Cardiac muscle cell (in vitro differentiated cells and primary cell): ENCODE data around the gene ZNF669. TPM values are rescaled to one million over a fixed set of nuclear protein-coding genes. Genes with fewer than 3 reads are reported as not detected.

ENCODE experiments used
- DNase-seq, 2 donors: peaks; one replicate each; pipeline versions ENCODE4 v3.0.0 to v3.0.0-alpha.2; 2010 to 2017; ENCODE audit warnings: low read depth in 1 of 2, low spot score in 1 of 2
- H3K27ac ChIP-seq: fragments of 200-600 bp; sonication (generic); 2 replicates; pipeline ENCODE4 v1.5.1; 2016
- H3K27me3 ChIP-seq: fragments of 200-600 bp; sonication (generic); 2 replicates; pipeline ENCODE4 v1.6.0; 2016; ENCODE audit warnings: control low read depth
- H3K36me3 ChIP-seq: fragments of 200-600 bp; sonication (generic); 2 replicates; pipeline ENCODE4 v1.5.1; 2016; ENCODE audit warnings: control low read depth
- H3K4me1 ChIP-seq: fragments of 200-600 bp; sonication (generic); 2 replicates; pipeline ENCODE4 v1.8.1; 2017; ENCODE audit warnings: low read depth, mild to moderate bottlenecking, mixed run types
- H3K4me3 ChIP-seq: fragments of 200-600 bp; sonication (generic); 2 replicates; pipeline ENCODE4 v1.5.1; 2016; ENCODE audit warnings: mild to moderate bottlenecking
- H3K9me3 ChIP-seq: fragments of 200-600 bp; sonication (generic); 2 replicates; pipeline ENCODE4 v1.5.1; 2017; ENCODE audit warnings: low read depth, mild to moderate bottlenecking, control low read depth
- polyA plus RNA-seq: library from polyadenylated mRNA; unstranded; fragments of >200 nt; fragmentation: Nextera tagmentation; extraction: Ambion mirVana; gene quantifications from 2 replicates; pipeline ENCODE4 v1.2.1, GENCODE V29; 2016
- total RNA-seq: library from RNA; depleted of rRNA; stranded (reverse); fragments of >200 nt; gene quantifications from 2 replicates; pipeline ENCODE4 v1.2.3, GENCODE V29; 2016
- TF ChIP-seq, protein P1 (sequence below): IDR thresholded peaks from 2 replicates; pipeline ENCODE4 v1.5.1; 2012; ENCODE audit warnings: low read depth, mild to moderate bottlenecking, low read length

Gene ZNF669
- total and polyA plus RNA-seq, 2 experiments from 2014 or later = 4.4 to 23.2 TPM

GRCh38 chr1:247088967-247089366 is 15.2 kb downstream of the ZNF669 start:
- Histone ChIP-seq H3K9me3 (no peaks in the 10 kb centered on the region), H3K27me3 (no peaks in the 10 kb centered on the region), H3K27ac (no peak overlapping the region), H3K36me3 (no peaks in the 10 kb centered on the region), H3K4me1 (no peaks in the 10 kb centered on the region), H3K4me3 (no peak overlapping the region)
- TF ChIP-seq, protein P1, sequence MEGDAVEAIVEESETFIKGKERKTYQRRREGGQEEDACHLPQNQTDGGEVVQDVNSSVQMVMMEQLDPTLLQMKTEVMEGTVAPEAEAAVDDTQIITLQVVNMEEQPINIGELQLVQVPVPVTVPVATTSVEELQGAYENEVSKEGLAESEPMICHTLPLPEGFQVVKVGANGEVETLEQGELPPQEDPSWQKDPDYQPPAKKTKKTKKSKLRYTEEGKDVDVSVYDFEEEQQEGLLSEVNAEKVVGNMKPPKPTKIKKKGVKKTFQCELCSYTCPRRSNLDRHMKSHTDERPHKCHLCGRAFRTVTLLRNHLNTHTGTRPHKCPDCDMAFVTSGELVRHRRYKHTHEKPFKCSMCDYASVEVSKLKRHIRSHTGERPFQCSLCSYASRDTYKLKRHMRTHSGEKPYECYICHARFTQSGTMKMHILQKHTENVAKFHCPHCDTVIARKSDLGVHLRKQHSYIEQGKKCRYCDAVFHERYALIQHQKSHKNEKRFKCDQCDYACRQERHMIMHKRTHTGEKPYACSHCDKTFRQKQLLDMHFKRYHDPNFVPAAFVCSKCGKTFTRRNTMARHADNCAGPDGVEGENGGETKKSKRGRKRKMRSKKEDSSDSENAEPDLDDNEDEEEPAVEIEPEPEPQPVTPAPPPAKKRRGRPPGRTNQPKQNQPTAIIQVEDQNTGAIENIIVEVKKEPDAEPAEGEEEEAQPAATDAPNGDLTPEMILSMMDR = no peak
- no peak for DNase-seq

DNA sequence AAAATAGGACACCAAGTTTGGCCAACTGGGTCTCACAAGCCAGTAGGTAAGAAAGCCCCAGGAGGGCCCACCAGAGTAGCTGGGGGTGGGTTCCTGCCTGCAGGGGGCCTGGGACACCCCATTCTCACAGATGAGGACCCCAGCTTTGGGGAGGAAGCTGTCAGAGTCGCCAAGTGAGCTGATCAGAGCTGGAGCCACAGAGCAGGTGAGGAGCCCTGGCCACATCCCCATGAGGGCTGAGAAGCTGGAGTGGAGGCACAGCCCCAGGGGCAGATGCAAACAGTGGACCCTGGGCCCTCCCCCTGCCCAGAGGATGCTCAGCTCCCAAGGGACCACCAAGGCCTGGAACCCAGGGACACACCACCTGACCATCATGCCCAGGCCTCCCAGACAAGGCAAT is 16.9 kb downstream of the ZNF669 start:
- DNase-seq = no peak
- H3K4me3 ChIP-seq = no peak overlapping the region
- H3K9me3 ChIP-seq = no peaks in the 10 kb centered on the region
- no peaks in the 10 kb centered on the region for H3K4me1 ChIP-seq
- TF ChIP-seq, protein P1 = no peak
- no peak overlapping the region for H3K27ac ChIP-seq
- no peaks in the 10 kb centered on the region for H3K36me3 ChIP-seq
- no peaks in the 10 kb centered on the region for H3K27me3 ChIP-seq

- Histone ChIP-seq H3K4me1 (no peaks in the 10 kb centered on the region), H3K36me3 (no peaks in the 10 kb centered on the region), H3K27me3 (no peaks in the 10 kb centered on the region), H3K4me3 (no peak overlapping the region), H3K9me3 (no peaks in the 10 kb centered on the region), H3K27ac (no peak overlapping the region)
- DNase-seq = no peak
- TF ChIP-seq, protein P1 = no peak
Measured at GRCh38 chr1:247085310-247085709, 18.8 kb downstream of the ZNF669 start.

GRCh38 chr1:247084771-247085170 is 19.4 kb downstream of the ZNF669 start:
- TF ChIP-seq, protein P1 = no peak
- H3K4me3 ChIP-seq = no peak overlapping the region
- H3K36me3 ChIP-seq = no peaks in the 10 kb centered on the region
- no peaks in the 10 kb centered on the region for H3K27me3 ChIP-seq
- no peak for DNase-seq
- H3K27ac ChIP-seq = no peak overlapping the region
- no peaks in the 10 kb centered on the region for H3K4me1 ChIP-seq
- H3K9me3 ChIP-seq = no peaks in the 10 kb centered on the region

DNA sequence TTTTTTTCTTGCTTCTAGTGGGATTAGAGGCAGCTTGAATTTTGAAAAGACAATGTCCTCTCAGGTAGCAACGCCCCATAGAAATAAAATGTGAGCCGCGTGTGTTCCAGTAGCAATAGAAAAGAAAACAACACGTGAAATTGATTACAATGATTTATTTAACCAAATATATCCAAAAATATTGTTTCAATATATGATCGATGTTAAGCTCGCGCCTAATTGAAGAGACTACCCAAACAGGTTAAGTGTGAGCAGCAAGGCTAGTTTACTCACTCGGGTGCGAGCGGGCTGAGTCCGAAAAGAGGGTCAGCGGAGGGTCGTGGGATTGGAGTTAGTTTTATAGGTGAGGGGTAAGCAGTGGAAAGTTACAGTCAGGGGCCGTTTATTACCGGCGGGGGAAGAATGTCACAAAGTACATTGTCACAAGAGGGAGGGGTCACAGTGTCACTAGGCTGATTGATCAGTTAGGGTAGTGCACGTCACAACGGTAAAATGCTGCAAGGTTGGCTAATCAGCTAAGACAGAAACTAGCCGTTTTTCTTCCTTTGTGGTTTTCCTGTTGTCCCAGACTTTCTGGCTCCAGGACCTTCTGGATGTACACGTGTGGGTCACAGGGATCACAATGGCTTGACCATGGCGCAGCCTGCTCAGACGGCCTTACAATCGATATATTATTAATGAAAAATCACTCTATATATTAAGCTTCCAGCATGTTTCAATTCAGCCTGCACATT is 24.8 kb downstream of the ZNF669 start:
- H3K36me3 ChIP-seq = no peaks in the 10 kb centered on the region
- no peaks in the 10 kb centered on the region for H3K27me3 ChIP-seq
- H3K27ac ChIP-seq = no peak overlapping the region
- H3K4me1 ChIP-seq = peaks cover 6% of the 10 kb centered on the region
- TF ChIP-seq, protein P1 = no peak
- H3K9me3 ChIP-seq = no peaks in the 10 kb centered on the region
- peak in 1 of 2 donors; percentile 10 for DNase-seq
- H3K4me3 ChIP-seq = peak overlapping the region; percentile 91
